Kidney epithelial cell (primary cell): ENCODE data around the gene LIME1. TPM values are rescaled to one million over a fixed set of nuclear protein-coding genes. Genes with fewer than 3 reads are reported as not detected.

ENCODE experiments used
- DNase-seq: peaks from one replicate; pipeline ENCODE4 v3.0.0-alpha.2; 2010; ENCODE audit warnings: low read depth
- H3K27me3 ChIP-seq: 2 replicates; pipeline ENCODE4 v1.6.0; 2011; ENCODE audit warnings: low read length; ENCODE audit not compliant: control insufficient read depth, insufficient read depth
- H3K36me3 ChIP-seq: 2 replicates; pipeline ENCODE4 v1.5.1; 2011; ENCODE audit warnings: low read length; ENCODE audit not compliant: control insufficient read depth, insufficient read depth
- H3K4me3 ChIP-seq: 2 replicates; pipeline ENCODE4 v1.5.1; 2011; ENCODE audit warnings: low read depth, mild to moderate bottlenecking, control low read depth, low read length
- total RNA-seq: library from RNA; depleted of rRNA; stranded (reverse); fragments of >200 nt; gene quantifications from 2 replicates; pipeline ENCODE4 v1.2.3, GENCODE V29; 2015
- TF ChIP-seq, protein P1 (sequence below): IDR thresholded peaks from 2 replicates; pipeline ENCODE4 v1.5.1; 2011; ENCODE audit warnings: mild to moderate bottlenecking, moderate library complexity, low read length, control low read depth, inconsistent platforms; ENCODE audit not compliant: insufficient read depth, poor library complexity, severe bottlenecking

Gene LIME1
- total RNA-seq, 1 donor from 2014 or later = 9.4 TPM

DNA sequence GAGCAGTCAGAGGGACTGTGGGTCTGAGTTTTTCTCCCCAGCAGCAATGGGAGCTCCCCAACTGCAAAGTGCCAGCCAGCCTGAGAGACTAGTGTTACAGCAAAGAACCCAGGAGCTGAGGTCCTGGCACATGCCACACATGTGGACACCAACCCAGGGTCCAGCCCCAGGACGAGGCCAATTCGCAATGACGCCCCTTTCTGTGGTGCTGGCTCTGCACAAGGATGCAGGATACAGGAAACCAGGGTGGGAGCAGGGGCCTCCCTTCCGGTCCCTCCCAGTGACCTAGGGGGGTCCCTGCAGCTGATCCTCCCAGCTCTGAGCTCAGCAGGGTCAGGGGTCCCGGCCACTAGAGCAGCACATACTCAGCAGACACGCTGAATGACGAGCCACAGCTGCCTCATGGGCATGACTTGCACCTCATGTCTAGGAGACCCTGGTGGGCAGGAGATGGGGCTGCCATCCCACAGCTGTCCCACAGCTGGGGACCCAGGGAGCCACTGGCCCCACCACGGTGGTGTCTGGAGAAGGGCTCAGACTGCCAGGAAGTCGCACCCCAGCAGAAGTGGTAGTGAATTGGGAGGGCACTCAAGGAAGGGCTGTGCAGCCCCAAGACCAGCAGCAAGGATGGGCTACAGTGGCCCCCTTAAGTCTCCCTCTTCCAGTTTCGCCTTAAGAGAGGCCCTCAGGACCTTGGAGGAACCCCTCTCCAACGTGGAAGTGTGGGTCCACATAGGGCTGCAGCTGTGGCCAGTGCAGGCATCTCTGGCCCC is 32.3 kb upstream of the LIME1 start:
- no peak for DNase-seq
- Histone ChIP-seq H3K36me3 (peaks cover 1% of the 10 kb centered on the region), H3K4me3 (no peak overlapping the region), H3K27me3 (no peaks in the 10 kb centered on the region)
- TF ChIP-seq, protein P1, sequence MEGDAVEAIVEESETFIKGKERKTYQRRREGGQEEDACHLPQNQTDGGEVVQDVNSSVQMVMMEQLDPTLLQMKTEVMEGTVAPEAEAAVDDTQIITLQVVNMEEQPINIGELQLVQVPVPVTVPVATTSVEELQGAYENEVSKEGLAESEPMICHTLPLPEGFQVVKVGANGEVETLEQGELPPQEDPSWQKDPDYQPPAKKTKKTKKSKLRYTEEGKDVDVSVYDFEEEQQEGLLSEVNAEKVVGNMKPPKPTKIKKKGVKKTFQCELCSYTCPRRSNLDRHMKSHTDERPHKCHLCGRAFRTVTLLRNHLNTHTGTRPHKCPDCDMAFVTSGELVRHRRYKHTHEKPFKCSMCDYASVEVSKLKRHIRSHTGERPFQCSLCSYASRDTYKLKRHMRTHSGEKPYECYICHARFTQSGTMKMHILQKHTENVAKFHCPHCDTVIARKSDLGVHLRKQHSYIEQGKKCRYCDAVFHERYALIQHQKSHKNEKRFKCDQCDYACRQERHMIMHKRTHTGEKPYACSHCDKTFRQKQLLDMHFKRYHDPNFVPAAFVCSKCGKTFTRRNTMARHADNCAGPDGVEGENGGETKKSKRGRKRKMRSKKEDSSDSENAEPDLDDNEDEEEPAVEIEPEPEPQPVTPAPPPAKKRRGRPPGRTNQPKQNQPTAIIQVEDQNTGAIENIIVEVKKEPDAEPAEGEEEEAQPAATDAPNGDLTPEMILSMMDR = no peak

DNA sequence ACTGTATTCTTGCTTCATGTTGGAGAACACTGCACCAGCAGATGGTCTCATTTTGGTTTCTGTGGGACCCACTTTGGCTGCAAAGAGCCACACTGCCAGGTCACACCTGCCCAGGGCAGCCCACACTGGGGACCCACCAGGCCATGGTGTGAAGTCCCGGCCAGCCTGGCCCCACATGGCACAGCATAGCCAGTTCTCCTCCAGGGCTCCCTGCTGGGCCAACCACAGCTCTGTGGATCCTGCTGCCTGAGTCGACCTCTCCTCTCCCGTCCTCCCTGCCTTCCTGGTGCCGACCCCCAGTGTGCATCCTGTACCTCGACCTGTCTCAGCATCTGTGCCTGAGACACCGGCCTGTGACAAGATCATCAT is 31.7 kb upstream of the LIME1 start:
- Histone ChIP-seq H3K36me3 (peaks cover 1% of the 10 kb centered on the region), H3K27me3 (no peaks in the 10 kb centered on the region), H3K4me3 (no peak overlapping the region)
- no peak for DNase-seq
- TF ChIP-seq, protein P1 = no peak

DNA sequence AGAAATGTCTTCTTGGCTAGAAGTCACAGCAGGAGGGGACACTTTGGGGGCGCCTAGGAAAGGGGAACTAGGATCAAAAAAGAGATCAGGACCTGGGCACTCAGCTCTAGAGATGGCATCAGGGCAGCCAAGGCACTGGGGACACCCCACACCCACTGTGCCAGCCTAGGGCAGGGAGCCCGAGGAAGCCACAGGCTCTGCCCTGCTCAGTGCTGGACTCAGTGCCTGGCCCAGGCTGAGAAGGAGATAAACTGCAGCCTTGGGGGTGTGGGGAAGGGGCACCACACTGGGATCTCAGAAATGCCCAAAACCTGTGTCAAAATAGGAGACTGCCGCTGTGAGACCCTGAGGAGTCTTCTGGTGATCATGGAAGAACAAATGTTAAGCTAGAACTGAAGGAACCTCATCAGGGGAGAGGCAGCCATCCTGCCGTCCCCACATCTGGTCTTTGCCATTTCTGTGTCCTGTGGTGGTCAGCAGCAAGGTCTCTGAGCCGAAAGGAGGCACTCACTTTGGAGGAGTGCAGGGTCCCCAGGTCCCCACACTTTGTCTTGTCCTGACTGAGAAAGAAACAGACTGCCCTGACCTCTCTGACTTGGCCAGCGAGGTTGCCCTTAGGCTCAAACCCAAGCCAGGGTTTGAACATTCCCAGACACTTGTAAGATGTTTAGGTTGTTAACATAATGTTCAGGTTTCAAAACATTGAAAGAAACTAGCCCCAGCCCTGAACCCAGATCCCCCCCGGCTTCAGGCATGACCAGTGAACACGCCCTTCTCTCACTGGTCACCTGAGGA is 31.0 kb upstream of the LIME1 start:
- H3K4me3 ChIP-seq = no peak overlapping the region
- H3K36me3 ChIP-seq = peaks cover 1% of the 10 kb centered on the region
- TF ChIP-seq, protein P1 = no peak
- no peak for DNase-seq
- H3K27me3 ChIP-seq = no peaks in the 10 kb centered on the region

DNA sequence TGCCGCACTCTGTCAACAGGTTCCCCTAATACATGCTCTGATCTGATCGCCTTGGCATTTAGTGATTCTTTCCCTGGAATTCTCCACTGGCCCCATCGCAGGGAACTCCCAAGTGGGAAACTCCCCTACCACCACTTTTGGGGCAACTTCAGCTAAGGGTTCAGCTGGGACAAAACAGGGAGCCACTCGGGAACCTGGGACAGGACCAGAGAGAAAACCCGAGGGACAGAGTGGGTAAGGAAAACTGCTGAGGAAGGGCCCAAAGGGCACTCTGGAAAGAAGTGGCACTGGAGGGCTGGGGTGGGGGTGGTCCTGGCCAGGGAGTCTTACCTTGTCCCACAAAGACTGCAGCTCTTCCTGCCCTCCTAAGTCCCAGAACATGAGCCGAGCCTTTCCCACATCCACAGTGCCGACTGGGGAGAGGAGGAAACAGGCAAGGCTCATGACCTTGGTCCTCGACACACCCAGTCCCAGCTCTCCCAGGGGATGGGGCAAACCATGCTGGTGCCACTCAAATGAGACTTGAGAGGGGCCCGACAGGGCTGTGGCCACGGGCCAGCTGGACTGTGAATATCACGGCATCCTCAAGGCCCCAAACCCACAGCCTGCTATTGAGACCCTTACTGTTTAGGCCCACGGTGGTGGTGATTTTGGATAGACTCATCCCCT is 30.3 kb upstream of the LIME1 start:
- TF ChIP-seq, protein P1 = no peak
- peaks cover 1% of the 10 kb centered on the region for H3K36me3 ChIP-seq
- H3K27me3 ChIP-seq = no peaks in the 10 kb centered on the region
- peak overlapping the region; percentile 67 for H3K4me3 ChIP-seq
- no peak for DNase-seq

DNA sequence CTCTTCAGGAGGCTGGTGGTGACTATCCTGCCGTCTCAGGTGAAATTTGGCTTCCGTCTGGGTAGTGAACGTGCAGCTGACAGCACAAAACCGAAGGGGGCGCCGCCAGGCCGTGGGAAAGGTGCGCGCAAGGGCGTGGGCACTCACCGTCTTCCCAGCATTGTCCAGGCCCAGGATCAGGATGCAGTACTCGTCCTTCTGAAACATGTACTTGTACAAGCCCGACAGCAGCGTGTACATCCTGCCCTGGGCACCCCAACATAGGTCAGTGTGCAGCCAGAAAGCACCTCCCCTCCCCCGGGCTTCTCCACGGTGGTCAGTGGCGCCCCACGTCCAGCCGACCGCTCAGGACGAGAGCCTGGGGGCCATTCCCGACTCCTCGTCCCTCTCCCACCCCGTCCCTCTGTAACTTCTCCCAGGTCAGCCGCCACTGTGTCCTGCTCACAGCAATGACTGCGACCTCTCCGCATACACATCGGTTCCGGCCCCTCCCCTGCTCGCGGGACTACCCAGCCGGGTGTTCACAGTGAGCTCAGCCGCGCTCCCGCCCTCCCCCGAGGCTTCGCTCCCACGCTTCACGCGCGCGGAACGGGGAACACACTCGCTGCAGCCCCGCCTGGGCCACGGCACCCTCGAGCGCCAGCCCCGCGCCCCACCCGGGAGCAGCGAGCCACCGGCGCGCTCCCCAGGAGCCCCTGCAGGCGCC is 29.5 kb upstream of the LIME1 start:
- H3K27me3 ChIP-seq = no peaks in the 10 kb centered on the region
- H3K4me3 ChIP-seq = peak overlapping the region; percentile 67
- TF ChIP-seq, protein P1 = peak; percentile 46
- DNase-seq = no peak
- H3K36me3 ChIP-seq = peaks cover 1% of the 10 kb centered on the region
